HCT116 (cell line): ENCODE data around the gene SUPT3H. TPM values are rescaled to one million over a fixed set of nuclear protein-coding genes. Genes with fewer than 3 reads are reported as not detected.

Experiments used
- ATAC-seq: fragments of 200-7000 bp; cut with Tn5 transposase; 2 replicates; pipeline ENCODE4 v1.9.1; 2020; ENCODE audit warnings: mild to moderate bottlenecking, moderate library complexity
- BruUV-seq: library from RNA; stranded (reverse); fragments of 400-500 nt; replicated peaks from 2 replicates; lab custom pipeline; 2021; lab: Mats Ljungman, UMichigan
- CTCF ChIA-PET: fragments of 300-600 bp; sonication (Branson Sonifier 250); formaldehyde crosslinking; loops from one replicate; lab custom pipeline; 2021; ENCODE audit warnings: antibody characterized with exemption; lab: Charles Lee
- POLR2A ChIA-PET: fragments of 300-600, 350-600 bp; sonication (Branson Sonifier 250); formaldehyde crosslinking; loops from one replicate; lab custom pipeline; 2021; ENCODE audit warnings: antibody characterized with exemption; lab: Charles Lee
- RAD21 ChIA-PET, 2 experiments: fragments of 300-600 bp; sonication (Branson Sonifier 250); formaldehyde crosslinking; loops; one replicate each; lab custom pipeline; 2023; ENCODE audit warnings: low total read pairs in 2 of 2; ENCODE audit not compliant: uncharacterized antibody in 2 of 2, unreplicated experiment in 2 of 2, low non-redundant PET in 1 of 2; lab: Charles Lee
- DNase-seq: peaks from one replicate; pipeline ENCODE4 v3.0.0-alpha.2; 2010; ENCODE audit warnings: low read depth, low spot score
- H2AFZ ChIP-seq: fragments of 200-600 bp; shearing (Covaris generic), sonication (generic); 2 replicates; pipeline ENCODE4 v1.6.1; 2017; ENCODE audit warnings: low read depth, mixed run types, mixed read lengths, antibody characterized with exemption, low read length; ENCODE audit not compliant: poor library complexity, severe bottlenecking
- H3K27ac ChIP-seq: 2 replicates; pipeline ENCODE4 v1.5.1; 2012; ENCODE audit warnings: low read depth, low read length
- H3K27me3 ChIP-seq: fragments of 200-600 bp; sonication (generic); 2 replicates; pipeline ENCODE4 v1.6.1; 2016; ENCODE audit warnings: mixed run types, low read length, mixed read lengths; ENCODE audit not compliant: insufficient read depth
- H3K36me3 ChIP-seq, 2 experiments: fragments of 200-500 bp in 1 of 2; fragments of 200-600 bp in 1 of 2; sonication (Bioruptor generic) in 1 of 2; sonication (generic) in 1 of 2; 2 replicates each; pipeline versions ENCODE4 v1.5.1 to v1.6.1; 2014 to 2016; ENCODE audit warnings: low read length in 2 of 2, inconsistent platforms in 1 of 2, mixed read lengths in 1 of 2, mixed run types in 1 of 2; ENCODE audit not compliant: insufficient read depth in 2 of 2, control insufficient read depth in 1 of 2
- H3K4me1 ChIP-seq, 2 experiments: fragments of 200-600 bp in 1 of 2; sonication (generic) in 1 of 2; 2 replicates each; pipeline versions ENCODE4 v1.5.1 to v1.6.1; 2012 to 2017; ENCODE audit warnings: low read length in 2 of 2, inconsistent platforms in 1 of 2, mild to moderate bottlenecking in 1 of 2, mixed read lengths in 1 of 2, mixed run types in 1 of 2, moderate library complexity in 1 of 2; ENCODE audit not compliant: insufficient read depth in 2 of 2, control insufficient read depth in 1 of 2
- H3K4me2 ChIP-seq: fragments of 200-600 bp; sonication (generic); 2 replicates; pipeline ENCODE4 v1.6.1; 2017; ENCODE audit warnings: mixed run types, low read length, mixed read lengths
- H3K4me3 ChIP-seq, 2 experiments: fragments of 200-600 bp in 1 of 2; sonication (generic) in 1 of 2; replicated peaks in 1 of 2; 2 replicates each; pipeline ENCODE4 v1.5.1; 2011 to 2016; ENCODE audit warnings: low read length in 2 of 2, control low read depth in 1 of 2, low read depth in 1 of 2, mild to moderate bottlenecking in 1 of 2, mixed read lengths in 1 of 2, mixed run types in 1 of 2
- H3K79me2 ChIP-seq: fragments of 200-600 bp; sonication (generic); 2 replicates; pipeline ENCODE4 v1.6.1; 2017; ENCODE audit warnings: mild to moderate bottlenecking, mixed run types, low read length, moderate library complexity, mixed read lengths; ENCODE audit not compliant: insufficient read depth
- H3K9ac ChIP-seq: fragments of 200-600 bp; sonication (generic); 2 replicates; pipeline ENCODE4 v1.6.1; 2016; ENCODE audit warnings: low read length, mixed read lengths
- H3K9me2 ChIP-seq: fragments of 200-600 bp; sonication (generic), shearing (Covaris generic); 2 replicates; pipeline ENCODE4 v1.6.1; 2017; ENCODE audit warnings: mixed run types, mild to moderate bottlenecking, moderate library complexity; ENCODE audit not compliant: insufficient read depth
- H3K9me3 ChIP-seq, 2 experiments: fragments of 200-500 bp in 1 of 2; fragments of 200-600 bp in 1 of 2; sonication (Bioruptor generic) in 1 of 2; sonication (generic) in 1 of 2; 2 replicates each; pipeline ENCODE4 v1.6.1; 2014 to 2017; ENCODE audit warnings: low read length in 2 of 2, mixed read lengths in 2 of 2, inconsistent platforms in 1 of 2, low read depth in 1 of 2, mild to moderate bottlenecking in 1 of 2, mixed run types in 1 of 2, moderate library complexity in 1 of 2; ENCODE audit not compliant: control insufficient read depth in 1 of 2, insufficient read depth in 1 of 2
- H4K20me1 ChIP-seq: fragments of 200-600 bp; sonication (generic), shearing (Covaris generic); 2 replicates; pipeline ENCODE4 v1.6.1; 2017; ENCODE audit warnings: mixed run types, mild to moderate bottlenecking, moderate library complexity; ENCODE audit not compliant: insufficient read depth
- EGR1 ChIP-seq: IDR thresholded peaks from 2 replicates; pipeline ENCODE4 v1.6.1; 2012; ENCODE audit warnings: low read depth
- ELF1 ChIP-seq: IDR thresholded peaks from 2 replicates; pipeline ENCODE4 v1.6.1; 2012; ENCODE audit warnings: low read depth, borderline replicate concordance
- EZH2phosphoT487 ChIP-seq: fragments of 200-600 bp; IDR thresholded peaks from 2 replicates; pipeline ENCODE4 v1.6.1; 2018; ENCODE audit warnings: antibody characterized with exemption, borderline replicate concordance
- FOSL1 ChIP-seq: IDR thresholded peaks from 2 replicates; pipeline ENCODE4 v1.6.1; 2012; ENCODE audit warnings: low read depth
- JUND ChIP-seq: IDR thresholded peaks from 2 replicates; pipeline ENCODE4 v1.6.1; 2012
- POLR2A ChIP-seq: IDR thresholded peaks from 2 replicates; pipeline ENCODE4 v1.7.0; 2011; ENCODE audit warnings: borderline replicate concordance; ENCODE audit not compliant: insufficient read depth, insufficient read length; ENCODE audit errors: extremely low read depth
- POLR2AphosphoS5 ChIP-seq: IDR thresholded peaks from 2 replicates; pipeline ENCODE4 v1.6.1; 2011; ENCODE audit warnings: mild to moderate bottlenecking, low read depth, low read length, moderate library complexity
- RAD21 ChIP-seq: IDR thresholded peaks from 2 replicates; pipeline ENCODE4 v1.6.1; 2012; ENCODE audit warnings: low read depth, mild to moderate bottlenecking
- SP1 ChIP-seq: IDR thresholded peaks from 2 replicates; pipeline ENCODE4 v1.6.1; 2012; ENCODE audit warnings: low read depth
- TCF7L2 ChIP-seq: IDR thresholded peaks from 2 replicates; pipeline ENCODE4 v1.7.0; 2011; ENCODE audit warnings: borderline replicate concordance, inconsistent platforms; ENCODE audit not compliant: insufficient read depth, insufficient read length; ENCODE audit errors: extremely low read depth
- YY1 ChIP-seq: IDR thresholded peaks from 2 replicates; pipeline ENCODE4 v1.6.1; 2011; ENCODE audit warnings: low read length, low read depth, moderate library complexity, mild to moderate bottlenecking; ENCODE audit not compliant: insufficient replicate concordance; ENCODE audit errors: extremely low read depth
- ZFX ChIP-seq: fragments of 450-650 bp; IDR thresholded peaks from 2 replicates; pipeline ENCODE4 v1.6.1; 2017
- intact Hi-C: fragments of 100-400 bp; cut with micrococcal nuclease; formaldehyde crosslinking; loops from 2 replicates; pipeline ENCODE4 v1.10.0; 2022
- total RNA-seq: library from RNA; stranded (reverse); gene quantifications from one replicate; pipeline ENCODE4 v1.2.1, GENCODE V29; 2021; ENCODE audit not compliant: unreplicated experiment
- TF ChIP-seq, protein P1 (sequence below): IDR thresholded peaks from 2 replicates; pipeline ENCODE4 v1.6.1; 2012
- TF ChIP-seq, protein P2 (sequence below), 3 experiments: fragments of 200-600 bp in 1 of 3; sonication (generic) in 1 of 3; IDR thresholded peaks in 2 of 3; conservative IDR thresholded peaks in 1 of 3; 2 replicates each; pipeline ENCODE4 v1.5.1; 2012 to 2017; ENCODE audit warnings: low read depth in 2 of 3, low read length in 2 of 3, antibody characterized with exemption in 1 of 3, borderline replicate concordance in 1 of 3, control low read depth in 1 of 3, mild to moderate bottlenecking in 1 of 3, mixed read lengths in 1 of 3, mixed run types in 1 of 3, moderate library complexity in 1 of 3; ENCODE audit not compliant: insufficient read depth in 1 of 3
- TF ChIP-seq, protein P3 (sequence below): IDR thresholded peaks from 2 replicates; pipeline ENCODE4 v1.6.1; 2012
- TF ChIP-seq, protein P4 (sequence below): IDR thresholded peaks from 2 replicates; pipeline ENCODE4 v1.6.1; 2012; ENCODE audit warnings: low read depth

The SUPT3H gene
- total RNA-seq, 1 experiment from 2014 or later, result 7.4 TPM

DNA sequence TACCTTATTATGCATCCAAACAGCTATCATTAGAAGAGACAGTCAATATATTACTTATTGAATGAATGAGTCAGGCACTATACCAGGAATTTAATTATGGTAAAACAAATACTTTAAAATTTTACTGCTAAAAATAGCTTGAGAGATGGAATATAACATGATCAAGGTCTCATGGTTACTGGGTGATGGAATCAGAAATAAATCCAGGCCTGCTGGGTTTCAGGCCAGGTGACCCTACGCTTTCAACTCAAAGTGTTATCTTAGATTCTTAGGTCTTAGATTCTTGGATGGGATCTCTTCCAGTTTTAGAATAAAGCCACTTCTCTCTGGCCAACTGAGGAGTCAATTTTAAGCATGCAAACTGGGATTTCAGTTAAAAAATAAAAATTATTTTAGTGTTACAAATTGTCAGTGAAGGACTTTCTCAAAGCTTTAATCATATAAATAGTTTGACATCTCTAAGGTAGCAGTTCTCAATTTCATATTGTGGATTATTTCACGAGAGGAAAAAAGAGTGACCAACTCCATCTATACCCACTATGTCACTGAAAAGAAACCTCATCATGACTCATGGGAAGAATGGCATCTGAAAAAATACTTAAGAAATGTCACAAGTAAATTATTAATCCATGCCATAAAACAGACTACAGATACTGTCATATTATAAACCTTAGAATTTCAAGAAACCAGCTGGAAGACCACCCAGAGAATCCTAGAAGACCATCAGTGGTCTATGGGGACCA, 333.1 kb downstream of the SUPT3H start:
- DNase-seq (no peak), ATAC-seq (peak; percentile 73)
- Histone ChIP-seq H3K27ac (peak overlapping the region; percentile 45; the same call in 1 of the 2 replicates), H3K4me3 (peak overlapping the region in 1 of 2 experiments; percentile 39; a peak in 2 of 4 replicates), H3K36me3 (no peaks in the 10 kb centered on the region), H3K9me2 (no peaks in the 10 kb centered on the region), H2AFZ (no peak overlapping the region), H3K4me2 (peak overlapping the region; percentile 63), H3K4me1 (peaks cover 24 to 43% of the 10 kb centered on the region in 2 experiments), H4K20me1 (no peaks in the 10 kb centered on the region), H3K9me3 (no peaks in the 10 kb centered on the region), H3K9ac (no peak overlapping the region), H3K79me2 (no peaks in the 10 kb centered on the region), H3K27me3 (no peaks in the 10 kb centered on the region)
- ChIA-PET POLR2A (no interaction called here), CTCF (no interaction called here), RAD21 (no interaction called here)
- intact Hi-C loops, result no loop called here
- BruUV-seq, result no TSS peak
- TF ChIP-seq, protein P1, sequence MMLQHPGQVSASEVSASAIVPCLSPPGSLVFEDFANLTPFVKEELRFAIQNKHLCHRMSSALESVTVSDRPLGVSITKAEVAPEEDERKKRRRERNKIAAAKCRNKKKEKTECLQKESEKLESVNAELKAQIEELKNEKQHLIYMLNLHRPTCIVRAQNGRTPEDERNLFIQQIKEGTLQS, result no peak
- no peak for TF ChIP-seq RAD21
- TF ChIP-seq YY1, result no peak
- TF ChIP-seq, protein P2, sequence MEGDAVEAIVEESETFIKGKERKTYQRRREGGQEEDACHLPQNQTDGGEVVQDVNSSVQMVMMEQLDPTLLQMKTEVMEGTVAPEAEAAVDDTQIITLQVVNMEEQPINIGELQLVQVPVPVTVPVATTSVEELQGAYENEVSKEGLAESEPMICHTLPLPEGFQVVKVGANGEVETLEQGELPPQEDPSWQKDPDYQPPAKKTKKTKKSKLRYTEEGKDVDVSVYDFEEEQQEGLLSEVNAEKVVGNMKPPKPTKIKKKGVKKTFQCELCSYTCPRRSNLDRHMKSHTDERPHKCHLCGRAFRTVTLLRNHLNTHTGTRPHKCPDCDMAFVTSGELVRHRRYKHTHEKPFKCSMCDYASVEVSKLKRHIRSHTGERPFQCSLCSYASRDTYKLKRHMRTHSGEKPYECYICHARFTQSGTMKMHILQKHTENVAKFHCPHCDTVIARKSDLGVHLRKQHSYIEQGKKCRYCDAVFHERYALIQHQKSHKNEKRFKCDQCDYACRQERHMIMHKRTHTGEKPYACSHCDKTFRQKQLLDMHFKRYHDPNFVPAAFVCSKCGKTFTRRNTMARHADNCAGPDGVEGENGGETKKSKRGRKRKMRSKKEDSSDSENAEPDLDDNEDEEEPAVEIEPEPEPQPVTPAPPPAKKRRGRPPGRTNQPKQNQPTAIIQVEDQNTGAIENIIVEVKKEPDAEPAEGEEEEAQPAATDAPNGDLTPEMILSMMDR (IDR thresholded peaks at IDR 0.05 in 2 of 3, conservative IDR thresholded peaks at IDR 0.05 in 1 of 3; ENCODE audit: borderline replicate concordance in 1 of 3, insufficient read depth in 1 of 3, low read depth in 2 of 3, low read length in 2 of 3), result no peak
- TF ChIP-seq, protein P3, sequence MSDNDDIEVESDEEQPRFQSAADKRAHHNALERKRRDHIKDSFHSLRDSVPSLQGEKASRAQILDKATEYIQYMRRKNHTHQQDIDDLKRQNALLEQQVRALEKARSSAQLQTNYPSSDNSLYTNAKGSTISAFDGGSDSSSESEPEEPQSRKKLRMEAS, result no peak
- no peak for TF ChIP-seq POLR2AphosphoS5
- TF ChIP-seq EZH2phosphoT487, result no peak
- TF ChIP-seq TCF7L2, result no peak
- no peak for TF ChIP-seq ELF1
- TF ChIP-seq POLR2A, result no peak
- TF ChIP-seq JUND, result no peak; the same call in 1 of the 2 replicates
- peak; percentile 33; the same call in 1 of the 2 replicates for TF ChIP-seq SP1
- peak; percentile 58 for TF ChIP-seq FOSL1
- TF ChIP-seq ZFX, result no peak
- no peak for TF ChIP-seq EGR1
- TF ChIP-seq, protein P4, sequence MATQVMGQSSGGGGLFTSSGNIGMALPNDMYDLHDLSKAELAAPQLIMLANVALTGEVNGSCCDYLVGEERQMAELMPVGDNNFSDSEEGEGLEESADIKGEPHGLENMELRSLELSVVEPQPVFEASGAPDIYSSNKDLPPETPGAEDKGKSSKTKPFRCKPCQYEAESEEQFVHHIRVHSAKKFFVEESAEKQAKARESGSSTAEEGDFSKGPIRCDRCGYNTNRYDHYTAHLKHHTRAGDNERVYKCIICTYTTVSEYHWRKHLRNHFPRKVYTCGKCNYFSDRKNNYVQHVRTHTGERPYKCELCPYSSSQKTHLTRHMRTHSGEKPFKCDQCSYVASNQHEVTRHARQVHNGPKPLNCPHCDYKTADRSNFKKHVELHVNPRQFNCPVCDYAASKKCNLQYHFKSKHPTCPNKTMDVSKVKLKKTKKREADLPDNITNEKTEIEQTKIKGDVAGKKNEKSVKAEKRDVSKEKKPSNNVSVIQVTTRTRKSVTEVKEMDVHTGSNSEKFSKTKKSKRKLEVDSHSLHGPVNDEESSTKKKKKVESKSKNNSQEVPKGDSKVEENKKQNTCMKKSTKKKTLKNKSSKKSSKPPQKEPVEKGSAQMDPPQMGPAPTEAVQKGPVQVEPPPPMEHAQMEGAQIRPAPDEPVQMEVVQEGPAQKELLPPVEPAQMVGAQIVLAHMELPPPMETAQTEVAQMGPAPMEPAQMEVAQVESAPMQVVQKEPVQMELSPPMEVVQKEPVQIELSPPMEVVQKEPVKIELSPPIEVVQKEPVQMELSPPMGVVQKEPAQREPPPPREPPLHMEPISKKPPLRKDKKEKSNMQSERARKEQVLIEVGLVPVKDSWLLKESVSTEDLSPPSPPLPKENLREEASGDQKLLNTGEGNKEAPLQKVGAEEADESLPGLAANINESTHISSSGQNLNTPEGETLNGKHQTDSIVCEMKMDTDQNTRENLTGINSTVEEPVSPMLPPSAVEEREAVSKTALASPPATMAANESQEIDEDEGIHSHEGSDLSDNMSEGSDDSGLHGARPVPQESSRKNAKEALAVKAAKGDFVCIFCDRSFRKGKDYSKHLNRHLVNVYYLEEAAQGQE, result no peak
